NT2/D1 (cell line): ENCODE results near the gene TMEM255B.

Experiments used
- YY1 ChIP-seq: IDR thresholded peaks from 2 replicates; pipeline ENCODE4 v1.6.1; 2011; ENCODE audit not compliant: insufficient read length, insufficient read depth
- ZNF274 ChIP-seq: IDR thresholded peaks from 2 replicates; pipeline ENCODE4 v1.6.1; 2011; ENCODE audit warnings: mild to moderate bottlenecking, low read depth, low read length

DNA sequence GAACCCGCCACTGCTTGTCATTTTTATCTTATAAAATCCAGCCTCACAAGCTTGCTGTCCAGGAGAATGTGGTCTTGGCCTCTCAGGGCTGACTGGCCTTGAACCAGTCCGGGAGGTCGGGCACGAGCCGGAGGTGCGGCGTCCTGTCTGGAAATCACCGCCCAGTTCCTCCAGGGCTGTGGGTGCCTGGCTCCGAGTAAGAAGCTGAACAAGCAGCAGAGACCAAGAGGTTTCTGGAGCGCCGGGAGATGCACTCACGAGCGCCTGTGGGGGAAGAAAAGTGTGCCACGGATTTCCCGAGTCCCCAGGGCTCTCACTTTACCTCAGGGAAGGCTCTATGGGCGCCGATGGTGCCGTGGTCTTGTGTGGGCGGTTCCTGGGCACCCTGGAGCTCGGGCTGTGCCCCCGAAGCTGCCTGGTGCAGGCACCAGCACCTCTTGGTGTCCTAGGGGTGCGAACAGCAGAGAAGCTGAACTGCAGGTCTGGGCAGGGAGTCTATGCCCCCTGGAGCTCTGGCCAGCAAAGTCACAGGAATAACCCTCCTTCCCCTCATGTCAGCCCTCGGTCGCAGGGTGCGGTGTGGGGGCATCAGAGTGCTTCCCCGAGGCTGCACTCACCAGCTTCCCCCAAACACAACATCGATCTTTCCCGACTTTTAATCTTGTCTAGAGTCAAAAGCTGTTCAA lies 54.9 kb downstream of the TMEM255B start:
- TF ChIP-seq ZNF274 (no peak), YY1 (no peak)
